OCI-LY3 (cell line): ENCODE data around the gene CHMP5.

ENCODE experiments used
- H2AFZ ChIP-seq: fragments of 200-600, 300-600 bp; shearing (Covaris generic); 2 replicates; pipeline ENCODE4 v1.6.0; 2014; ENCODE audit warnings: antibody characterized with exemption, low read depth, low read length
- H3K27ac ChIP-seq: fragments of 200-600, 300-600 bp; sonication (generic); 2 replicates; pipeline ENCODE4 v1.5.1; 2014; ENCODE audit warnings: mild to moderate bottlenecking, low read length, moderate library complexity, mixed read lengths
- H3K27me3 ChIP-seq: fragments of 200-600, 300-600 bp; sonication (generic); 2 replicates; pipeline ENCODE4 v1.6.1; 2014; ENCODE audit warnings: low read depth, low read length, mixed read lengths
- H3K36me3 ChIP-seq: fragments of 200-600, 300-600 bp; sonication (generic); replicated peaks from 2 replicates; pipeline ENCODE3; 2014; ENCODE audit warnings: low read depth, low read length, mixed read lengths
- H3K4me1 ChIP-seq: fragments of 300-600, 200-600 bp; sonication (generic); 2 replicates; pipeline ENCODE4 v1.6.1; 2014; ENCODE audit warnings: low read length, mixed read lengths
- H3K4me2 ChIP-seq: fragments of 200-600, 300-600 bp; sonication (generic); 2 replicates; pipeline ENCODE4 v1.6.1; 2014; ENCODE audit warnings: low read length, mixed read lengths
- H3K4me3 ChIP-seq: fragments of 300-600, 200-600 bp; sonication (generic); 2 replicates; pipeline ENCODE4 v1.5.1; 2014; ENCODE audit warnings: antibody characterized with exemption, mild to moderate bottlenecking, low read length, moderate library complexity
- H3K79me2 ChIP-seq: fragments of 300-600, 200-600 bp; shearing (Covaris generic); 2 replicates; pipeline ENCODE4 v1.6.1; 2014; ENCODE audit warnings: mild to moderate bottlenecking, low read length, mixed read lengths
- H3K9ac ChIP-seq: fragments of 300-600, 200-600 bp; shearing (Covaris generic); 2 replicates; pipeline ENCODE4 v1.6.0; 2014; ENCODE audit warnings: mild to moderate bottlenecking, low read length, moderate library complexity
- H3K9me3 ChIP-seq: fragments of 200-600, 300-600 bp; shearing (Covaris generic); 2 replicates; pipeline ENCODE4 v1.6.1; 2014; ENCODE audit warnings: low read length, mixed read lengths; ENCODE audit not compliant: insufficient read depth
- H4K20me1 ChIP-seq: fragments of 200-600, 300-600 bp; sonication (generic); 2 replicates; pipeline ENCODE4 v1.6.1; 2016; ENCODE audit warnings: low read length, mixed read lengths; ENCODE audit not compliant: insufficient read depth
- EZH2phosphoT487 ChIP-seq: fragments of 200-600 bp; shearing (Covaris generic); IDR thresholded peaks from 2 replicates; pipeline ENCODE4 v1.6.1; 2018; ENCODE audit warnings: antibody characterized with exemption, mixed run types, low read depth
- TF ChIP-seq, protein P1 (sequence below): fragments of 200-600, 300-600 bp; sonication (generic); IDR thresholded peaks from 2 replicates; pipeline ENCODE4 v1.5.1; 2014; ENCODE audit warnings: antibody characterized with exemption, low read length, low read depth

The CHMP5 gene

GRCh38 chr9:33264473-33265177 lies at the start of gene CHMP5, which contains the start of gene BAG1:
Gene CHMP5 (plus strand): TSS chr9:33265049. CDS start chr9:33265079, 30 bp downstream.
Gene BAG1 (minus strand): TSS chr9:33264708.
- Histone ChIP-seq H3K4me2 (peak within 1 kb of the TSS; percentile 99), H3K9me3 (no peaks in the 10 kb centered on the region), H3K4me1 (peaks cover 11% of the 10 kb centered on the region), H3K36me3 (peaks cover 33% of the 10 kb centered on the region), H4K20me1 (no peaks in the 10 kb centered on the region), H3K27ac (peak within 1 kb of the TSS; percentile 53), H3K9ac (peak within 1 kb of the TSS; percentile 87), H2AFZ (peak within 1 kb of the TSS; percentile 22; the same call in 1 of the 2 replicates), H3K4me3 (peak within 1 kb of the TSS; percentile 86), H3K79me2 (peaks cover 40% of the 10 kb centered on the region), H3K27me3 (no peaks in the 10 kb centered on the region)
- TF ChIP-seq EZH2phosphoT487 = no peak
- TF ChIP-seq, protein P1, sequence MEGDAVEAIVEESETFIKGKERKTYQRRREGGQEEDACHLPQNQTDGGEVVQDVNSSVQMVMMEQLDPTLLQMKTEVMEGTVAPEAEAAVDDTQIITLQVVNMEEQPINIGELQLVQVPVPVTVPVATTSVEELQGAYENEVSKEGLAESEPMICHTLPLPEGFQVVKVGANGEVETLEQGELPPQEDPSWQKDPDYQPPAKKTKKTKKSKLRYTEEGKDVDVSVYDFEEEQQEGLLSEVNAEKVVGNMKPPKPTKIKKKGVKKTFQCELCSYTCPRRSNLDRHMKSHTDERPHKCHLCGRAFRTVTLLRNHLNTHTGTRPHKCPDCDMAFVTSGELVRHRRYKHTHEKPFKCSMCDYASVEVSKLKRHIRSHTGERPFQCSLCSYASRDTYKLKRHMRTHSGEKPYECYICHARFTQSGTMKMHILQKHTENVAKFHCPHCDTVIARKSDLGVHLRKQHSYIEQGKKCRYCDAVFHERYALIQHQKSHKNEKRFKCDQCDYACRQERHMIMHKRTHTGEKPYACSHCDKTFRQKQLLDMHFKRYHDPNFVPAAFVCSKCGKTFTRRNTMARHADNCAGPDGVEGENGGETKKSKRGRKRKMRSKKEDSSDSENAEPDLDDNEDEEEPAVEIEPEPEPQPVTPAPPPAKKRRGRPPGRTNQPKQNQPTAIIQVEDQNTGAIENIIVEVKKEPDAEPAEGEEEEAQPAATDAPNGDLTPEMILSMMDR = no peak; the same call in 1 of the 2 replicates

DNA sequence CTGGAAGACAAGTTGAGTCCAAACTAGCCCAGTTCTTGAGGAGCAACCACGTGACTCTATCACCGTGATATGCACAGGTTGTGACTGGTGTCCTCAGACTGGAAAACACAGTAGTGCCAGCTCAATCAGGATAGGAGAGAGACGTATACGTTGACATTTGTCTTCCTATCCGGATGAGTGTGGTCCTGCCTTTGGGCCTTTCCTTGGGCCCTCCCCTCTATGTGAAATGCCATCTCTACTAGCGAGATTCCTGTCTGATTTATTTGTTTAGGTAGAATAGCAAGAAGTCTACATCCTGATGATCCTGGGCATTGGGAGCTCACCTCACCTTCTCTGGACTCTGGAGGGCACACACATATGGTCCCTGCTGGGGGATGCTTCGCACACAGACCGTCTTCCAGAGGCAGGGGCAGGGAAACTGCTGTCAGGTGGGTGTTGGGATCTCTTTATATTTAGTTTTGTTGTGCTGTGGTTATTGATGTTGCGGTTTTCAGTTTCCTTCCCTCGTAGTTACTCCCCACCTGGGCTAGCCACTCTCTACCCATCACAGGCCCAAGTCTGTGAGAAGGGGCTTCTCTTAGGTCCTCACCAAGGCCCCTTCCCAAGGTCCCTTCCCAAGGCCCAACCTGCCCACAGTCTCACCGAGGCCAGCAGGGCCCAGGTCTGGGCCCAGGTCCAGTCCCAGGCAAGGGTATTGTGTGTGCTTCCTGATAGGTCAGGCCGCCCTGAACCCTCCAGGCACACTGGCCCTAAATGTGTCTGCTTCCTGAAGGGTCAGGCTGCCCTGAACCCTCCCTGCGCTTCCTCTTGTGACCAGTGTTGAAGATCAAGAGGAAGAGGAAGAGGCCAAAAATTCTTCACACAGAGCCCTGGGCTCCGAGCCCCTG lies 43.9 kb upstream of the CHMP5 start:
- H3K36me3 ChIP-seq = no peaks in the 10 kb centered on the region
- no peak overlapping the region for H3K9ac ChIP-seq
- TF ChIP-seq, protein P1 = no peak
- no peaks in the 10 kb centered on the region for H3K9me3 ChIP-seq
- no peak overlapping the region for H3K27ac ChIP-seq
- no peak overlapping the region for H2AFZ ChIP-seq
- no peaks in the 10 kb centered on the region for H3K79me2 ChIP-seq
- H3K27me3 ChIP-seq = peaks cover 15% of the 10 kb centered on the region
- no peak overlapping the region for H3K4me2 ChIP-seq
- no peaks in the 10 kb centered on the region for H4K20me1 ChIP-seq
- no peak overlapping the region for H3K4me3 ChIP-seq
- peaks cover 30% of the 10 kb centered on the region for H3K4me1 ChIP-seq

DNA sequence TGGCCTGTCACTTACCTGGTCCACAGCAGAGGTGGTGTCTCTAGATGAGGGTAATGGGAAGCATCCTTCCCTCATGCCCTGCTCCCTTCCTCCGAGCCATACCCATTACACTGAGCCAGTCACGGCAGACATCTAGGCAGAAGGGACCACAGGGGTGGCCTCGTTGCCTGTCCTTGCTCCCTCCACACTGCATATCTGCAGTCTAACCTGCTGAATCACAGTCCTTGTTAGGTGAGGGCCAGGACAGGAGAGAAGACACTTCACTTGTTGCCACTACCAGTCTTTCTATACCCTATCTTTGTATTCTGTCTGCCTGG lies 43.3 kb upstream of the CHMP5 start:
- H2AFZ ChIP-seq = no peak overlapping the region
- no peak overlapping the region for H3K27ac ChIP-seq
- no peak overlapping the region for H3K4me3 ChIP-seq
- TF ChIP-seq EZH2phosphoT487 = no peak
- TF ChIP-seq, protein P1 = no peak
- H3K79me2 ChIP-seq = no peaks in the 10 kb centered on the region
- peaks cover 9% of the 10 kb centered on the region for H3K27me3 ChIP-seq
- no peaks in the 10 kb centered on the region for H3K36me3 ChIP-seq
- H3K4me2 ChIP-seq = no peak overlapping the region
- H3K9me3 ChIP-seq = no peaks in the 10 kb centered on the region
- peaks cover 36% of the 10 kb centered on the region for H3K4me1 ChIP-seq
- H4K20me1 ChIP-seq = no peaks in the 10 kb centered on the region
- H3K9ac ChIP-seq = no peak overlapping the region

DNA sequence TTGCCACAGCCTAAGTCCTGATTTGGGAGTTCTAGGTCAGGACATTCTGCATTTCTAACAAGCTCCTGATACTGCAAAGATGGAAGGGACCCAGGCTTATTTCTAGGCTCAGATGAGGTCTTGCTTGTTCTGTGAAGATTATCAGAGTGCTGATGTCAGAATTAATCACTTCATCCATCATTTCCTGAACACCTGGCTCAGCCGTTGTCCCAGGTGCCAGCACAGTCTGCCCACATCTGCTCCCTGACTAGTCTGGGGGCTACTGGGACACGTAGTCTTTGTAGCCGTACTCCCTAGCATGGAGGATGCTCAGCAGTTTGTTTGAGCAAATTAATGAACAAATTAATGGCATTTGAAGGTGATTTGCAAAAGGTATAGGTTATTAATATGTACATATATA lies 42.8 kb upstream of the CHMP5 start:
- Histone ChIP-seq H3K4me3 (no peak overlapping the region), H3K9ac (no peak overlapping the region), H3K27ac (no peak overlapping the region), H3K27me3 (0 out of 2 replicates have a peak, but pooled peaks cover 4% of the 10 kb centered on the region), H3K79me2 (no peaks in the 10 kb centered on the region), H4K20me1 (no peaks in the 10 kb centered on the region), H2AFZ (no peak overlapping the region), H3K4me2 (no peak overlapping the region), H3K4me1 (peaks cover 40% of the 10 kb centered on the region), H3K9me3 (no peaks in the 10 kb centered on the region), H3K36me3 (no peaks in the 10 kb centered on the region)
- TF ChIP-seq, protein P1 = no peak
- TF ChIP-seq EZH2phosphoT487 = no peak
